Activated B cell treated with CpG ODN at 0.5 μM for 24 hours (primary cell): Measurements from ENCODE around the gene RANBP9. TPM values are rescaled to one million over a fixed set of nuclear protein-coding genes. Genes with fewer than 3 reads are reported as not detected.

Experiments
- ATAC-seq: fragments of 200-7000 bp; cut with Tn5 transposase; one replicate; pipeline ENCODE4 v1.10.0; 2021; ENCODE audit warnings: low read depth, mild to moderate bottlenecking, moderate library complexity
- CTCF ChIA-PET: fragments of 350-600 bp; sonication (Branson Sonifier 250); formaldehyde crosslinking; loops from one replicate; lab custom pipeline; 2021; ENCODE audit warnings: antibody characterized with exemption; lab: Charles Lee
- POLR2A ChIA-PET: fragments of 350-600 bp; sonication (Branson Sonifier 250); formaldehyde crosslinking; loops from one replicate; lab custom pipeline; 2021; ENCODE audit warnings: antibody characterized with exemption; lab: Charles Lee
- DNase-seq: peaks from one replicate; pipeline ENCODE4 v3.0.0; 2022
- H3K27ac Mint-ChIP-seq: one replicate; pipeline ENCODE4 v1.8.0; 2020; ENCODE audit warnings: mixed read lengths
- H3K27me3 Mint-ChIP-seq: one replicate; pipeline ENCODE4 v1.8.0; 2021; ENCODE audit warnings: mixed read lengths
- H3K36me3 Mint-ChIP-seq: one replicate; pipeline ENCODE4 v1.8.0; 2021; ENCODE audit warnings: low read depth, mixed read lengths
- H3K4me1 Mint-ChIP-seq: one replicate; pipeline ENCODE4 v1.8.0; 2021; ENCODE audit warnings: mixed read lengths
- H3K4me3 Mint-ChIP-seq: one replicate; pipeline ENCODE4 v1.8.0; 2020; ENCODE audit warnings: mild to moderate bottlenecking, mixed read lengths
- H3K9me3 Mint-ChIP-seq: one replicate; pipeline ENCODE4 v1.8.0; 2020; ENCODE audit warnings: mixed read lengths
- CTCF ChIP-seq: fragments of 200-600 bp; IDR thresholded peaks from one replicate; pipeline ENCODE4 v1.8.0; 2022; ENCODE audit warnings: antibody characterized with exemption, mild to moderate bottlenecking
- intact Hi-C: fragments of 100-400 bp; cut with micrococcal nuclease; formaldehyde crosslinking; loops from one replicate; pipeline ENCODE4 v1.15.1; 2024
- total RNA-seq: library from RNA; stranded (reverse); gene quantifications from 2 replicates; pipeline ENCODE4 v1.2.3, GENCODE V29; 2022

The RANBP9 gene
- total RNA-seq, 1 donor from 2014 or later: 34.7 TPM

- Mint-ChIP-seq H3K27ac (no peak overlapping the region), H3K36me3 (peaks cover 59% of the 10 kb centered on the region), H3K9me3 (no peaks in the 10 kb centered on the region), H3K27me3 (no peaks in the 10 kb centered on the region), H3K4me3 (no peak overlapping the region), H3K4me1 (no peaks in the 10 kb centered on the region)
- no peak for TF ChIP-seq CTCF
- POLR2A ChIA-PET: no interaction called here
- DNase-seq (no peak), ATAC-seq (no peak)
- intact Hi-C loops: no loop called here
- CTCF ChIA-PET: interaction anchor here (1.0 kb wide), 1 partner anchor 17 kb away, joined by 3 read pairs; no protein-coding TSS in a partner anchor
These were observed 117.9 kb downstream of the RANBP9 start for GRCh38 chr6:13593720-13594119.

- Mint-ChIP-seq H3K36me3 (peaks cover 62% of the 10 kb centered on the region), H3K4me3 (no peak overlapping the region), H3K27ac (no peak overlapping the region), H3K4me1 (no peaks in the 10 kb centered on the region), H3K9me3 (no peaks in the 10 kb centered on the region), H3K27me3 (no peaks in the 10 kb centered on the region)
- no peak for TF ChIP-seq CTCF
- DNase-seq (no peak), ATAC-seq (no peak)
- ChIA-PET POLR2A (no interaction called here), CTCF (no interaction called here)
- intact Hi-C loops: no loop called here
These were observed 118.5 kb downstream of the RANBP9 start for GRCh38 chr6:13593103-13593502.

- H3K4me3 Mint-ChIP-seq: no peak overlapping the region
- DNase-seq (no peak), ATAC-seq (no peak)
- no peaks in the 10 kb centered on the region for H3K4me1 Mint-ChIP-seq
- no peaks in the 10 kb centered on the region for H3K9me3 Mint-ChIP-seq
- H3K27me3 Mint-ChIP-seq: no peaks in the 10 kb centered on the region
- TF ChIP-seq CTCF: no peak
- POLR2A ChIA-PET: no interaction called here
- H3K36me3 Mint-ChIP-seq: peaks cover 61% of the 10 kb centered on the region
- intact Hi-C loops: no loop called here
- H3K27ac Mint-ChIP-seq: no peak overlapping the region
- CTCF ChIA-PET: interaction anchor here (2.6 kb wide), 1 partner anchor 17 kb away, joined by 8 read pairs; the partner anchor contains the start of gene SIRT5
These were observed 120.3 kb downstream of the RANBP9 start for GRCh38 chr6:13591205-13591921.

- Mint-ChIP-seq H3K36me3 (peaks cover 58% of the 10 kb centered on the region), H3K4me3 (no peak overlapping the region), H3K27ac (no peak overlapping the region), H3K4me1 (no peaks in the 10 kb centered on the region), H3K9me3 (no peaks in the 10 kb centered on the region), H3K27me3 (no peaks in the 10 kb centered on the region)
- no peak for ATAC-seq
- intact Hi-C loops: no loop called here
- TF ChIP-seq CTCF: no peak
- no peak for DNase-seq
- ChIA-PET CTCF (interaction anchor here (2.6 kb wide), 1 partner anchor 16 kb away, joined by 8 read pairs; the partner anchor contains the start of gene SIRT5), POLR2A (no interaction called here)
These were observed 121.0 kb downstream of the RANBP9 start for GRCh38 chr6:13590574-13591153.

- Mint-ChIP-seq H3K36me3 (peaks cover 55% of the 10 kb centered on the region), H3K27me3 (no peaks in the 10 kb centered on the region), H3K27ac (no peak overlapping the region), H3K9me3 (no peaks in the 10 kb centered on the region), H3K4me3 (no peak overlapping the region), H3K4me1 (no peaks in the 10 kb centered on the region)
- no peak for DNase-seq
- no peak for TF ChIP-seq CTCF
- CTCF ChIA-PET: interaction anchor here (2.6 kb wide), 1 partner anchor 15 kb away, joined by 8 read pairs; the partner anchor contains the start of gene SIRT5
- POLR2A ChIA-PET: interaction anchor here (0.6 kb wide), 1 partner anchor 15 kb away, joined by 3 read pairs; the partner anchor contains the start of gene SIRT5
- intact Hi-C loops: no loop called here
- ATAC-seq: no peak
These were observed 121.8 kb downstream of the RANBP9 start for GRCh38 chr6:13589801-13590200.
